Stomach smooth muscle (tissue), 2 donors: ENCODE data around the gene RAG2.

Experiments used
- H3K27ac ChIP-seq: one replicate; pipeline ENCODE4 v1.7.0; 2013; ENCODE audit warnings: mild to moderate bottlenecking, low read length, inconsistent platforms
- H3K27me3 ChIP-seq, 2 donors: one replicate each; pipeline ENCODE4 v1.7.0; 2013; ENCODE audit warnings: low read length in 2 of 2; ENCODE audit not compliant: insufficient read depth in 2 of 2, control insufficient read depth in 1 of 2
- H3K36me3 ChIP-seq, 2 donors: one replicate each; pipeline ENCODE4 v1.7.0; 2013; ENCODE audit warnings: low read length in 2 of 2; ENCODE audit not compliant: control insufficient read depth in 2 of 2, insufficient read depth in 2 of 2
- H3K4me1 ChIP-seq: one replicate; pipeline ENCODE4 v1.7.0; 2013; ENCODE audit warnings: low read length; ENCODE audit not compliant: control insufficient read depth, insufficient read depth
- H3K4me3 ChIP-seq, 2 donors: one replicate each; pipeline ENCODE4 v1.7.0; 2013; ENCODE audit warnings: low read length in 2 of 2
- H3K9ac ChIP-seq, 2 donors: one replicate each; pipeline ENCODE4 v1.7.0; 2013; ENCODE audit warnings: low read length in 2 of 2, mild to moderate bottlenecking in 1 of 2
- H3K9me3 ChIP-seq, 2 donors: one replicate each; pipeline ENCODE4 v1.7.0; 2013; ENCODE audit warnings: low read length in 2 of 2; ENCODE audit not compliant: control insufficient read depth in 2 of 2
- donor health status: healthy.
- donor health status: Pancreatic carcinoma.

The RAG2 gene

DNA sequence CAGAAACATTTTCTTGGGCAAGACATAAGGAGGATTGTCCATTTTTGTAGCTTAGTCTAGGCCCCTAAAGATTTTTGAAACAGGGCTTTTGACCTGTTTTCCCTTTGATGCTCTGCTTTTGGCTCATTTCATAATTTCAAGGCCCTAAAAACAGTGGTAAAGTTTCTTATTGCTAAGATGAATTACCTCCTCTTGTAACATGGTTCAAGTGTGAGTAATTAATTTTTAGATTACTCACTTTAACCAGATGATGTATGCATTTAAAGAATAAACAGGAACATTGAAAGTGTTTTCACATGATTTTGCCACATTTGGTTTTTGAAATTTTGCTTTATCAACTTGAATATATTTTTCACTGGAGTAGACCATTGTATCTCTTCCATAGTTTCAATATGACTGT, 1.2 kb downstream of the RAG2 start:
- Histone ChIP-seq H3K27ac (no peak overlapping the region), H3K36me3 (no peaks in the 10 kb centered on the region), H3K4me3 (no peak overlapping the region), H3K27me3 (no peaks in the 10 kb centered on the region), H3K9ac (no peak overlapping the region), H3K4me1 (peaks cover 4% of the 10 kb centered on the region), H3K9me3 (no peaks in the 10 kb centered on the region)

DNA sequence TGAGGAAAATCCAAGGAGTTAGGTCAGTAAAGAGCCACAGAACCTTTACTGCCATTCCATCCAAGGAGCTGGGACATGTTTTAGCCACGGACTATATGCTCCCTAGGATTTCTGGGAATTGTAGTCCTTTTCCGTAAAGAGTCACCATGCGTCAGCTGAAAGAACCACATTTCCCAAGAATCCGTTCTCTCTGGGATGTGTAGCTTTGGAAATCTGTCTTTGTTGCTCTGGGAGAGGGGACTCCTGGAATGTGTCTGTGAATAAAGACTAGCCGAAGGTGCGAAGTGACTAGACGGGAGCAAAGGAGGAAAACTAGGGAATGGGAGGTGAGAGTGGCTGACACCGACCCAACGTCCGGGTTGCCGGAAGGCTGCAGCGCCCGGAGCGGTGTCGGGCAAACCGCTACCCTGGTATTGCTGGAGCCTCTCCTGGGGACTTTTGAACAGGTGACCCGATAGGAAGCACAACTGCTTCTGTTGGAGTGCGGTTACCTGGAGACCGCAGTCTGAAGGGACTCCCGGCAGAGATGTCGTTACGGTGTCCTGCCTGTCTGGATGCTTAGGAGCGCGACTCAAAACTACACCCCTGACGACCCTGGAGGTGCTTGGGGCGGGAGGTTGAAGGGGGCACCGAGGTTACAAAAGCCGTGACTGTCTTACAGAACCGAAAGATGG, 3.6 kb downstream of the RAG2 start, which contains the start of gene IFTAP:
IFTAP (plus strand) TSS at position 187 of the 674 bp plus-strand sequence. CDS start 15,602 bp downstream, outside the sequence.
- peak within 1 kb of the TSS; percentile 79 to 93 for H3K4me3 ChIP-seq
- H3K9ac ChIP-seq, result peak within 1 kb of the TSS; percentile 70 to 81
- no peaks in the 10 kb centered on the region for H3K36me3 ChIP-seq
- H3K4me1 ChIP-seq, result peaks cover 4% of the 10 kb centered on the region
- no peaks in the 10 kb centered on the region for H3K27me3 ChIP-seq
- H3K9me3 ChIP-seq, result no peaks in the 10 kb centered on the region
- H3K27ac ChIP-seq, result no peak within 1 kb of the TSS

- H3K27me3 ChIP-seq, result no peaks in the 10 kb centered on the region
- H3K27ac ChIP-seq, result no peak overlapping the region
- H3K9me3 ChIP-seq, result no peaks in the 10 kb centered on the region
- no peaks in the 10 kb centered on the region for H3K36me3 ChIP-seq
- no peak overlapping the region for H3K4me3 ChIP-seq
- H3K9ac ChIP-seq, result no peak overlapping the region
- peaks cover 4% of the 10 kb centered on the region for H3K4me1 ChIP-seq
Observed at GRCh38 chr11:36591433-36591832, 6.6 kb downstream of the RAG2 start.

- H3K36me3 ChIP-seq, result no peaks in the 10 kb centered on the region
- no peaks in the 10 kb centered on the region for H3K27me3 ChIP-seq
- peaks cover 4% of the 10 kb centered on the region for H3K4me1 ChIP-seq
- H3K4me3 ChIP-seq, result no peak overlapping the region
- no peak overlapping the region for H3K27ac ChIP-seq
- H3K9me3 ChIP-seq, result no peaks in the 10 kb centered on the region
- no peak overlapping the region for H3K9ac ChIP-seq
Observed at GRCh38 chr11:36590513-36590912, 7.5 kb downstream of the RAG2 start.

DNA sequence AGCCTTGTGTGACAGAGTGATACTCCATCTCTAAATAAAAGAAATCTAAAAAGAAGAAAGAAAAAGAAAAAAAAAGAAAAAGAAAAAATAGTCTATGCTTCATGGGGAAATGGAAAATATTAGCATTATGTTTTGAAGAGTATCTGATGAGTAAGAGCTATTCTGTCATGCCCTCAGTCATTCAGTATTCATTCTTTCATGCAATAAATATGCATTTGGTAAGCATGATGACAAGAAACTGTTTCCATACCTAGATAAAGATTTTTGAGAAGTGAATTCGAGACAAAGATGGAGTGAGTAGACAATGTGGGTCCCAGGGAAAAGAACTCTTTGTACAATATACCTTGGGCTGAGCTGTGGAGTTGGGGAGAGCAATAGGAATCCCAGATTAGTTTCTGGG, 9.9 kb downstream of the RAG2 start:
- no peaks in the 10 kb centered on the region for H3K9me3 ChIP-seq
- H3K4me1 ChIP-seq, result no peaks in the 10 kb centered on the region
- H3K27me3 ChIP-seq, result no peaks in the 10 kb centered on the region
- H3K9ac ChIP-seq, result no peak overlapping the region
- no peak overlapping the region for H3K4me3 ChIP-seq
- H3K27ac ChIP-seq, result no peak overlapping the region
- H3K36me3 ChIP-seq, result no peaks in the 10 kb centered on the region

- no peak overlapping the region for H3K9ac ChIP-seq
Observed at GRCh38 chr11:36586543-36586942, 11.5 kb downstream of the RAG2 start.

DNA sequence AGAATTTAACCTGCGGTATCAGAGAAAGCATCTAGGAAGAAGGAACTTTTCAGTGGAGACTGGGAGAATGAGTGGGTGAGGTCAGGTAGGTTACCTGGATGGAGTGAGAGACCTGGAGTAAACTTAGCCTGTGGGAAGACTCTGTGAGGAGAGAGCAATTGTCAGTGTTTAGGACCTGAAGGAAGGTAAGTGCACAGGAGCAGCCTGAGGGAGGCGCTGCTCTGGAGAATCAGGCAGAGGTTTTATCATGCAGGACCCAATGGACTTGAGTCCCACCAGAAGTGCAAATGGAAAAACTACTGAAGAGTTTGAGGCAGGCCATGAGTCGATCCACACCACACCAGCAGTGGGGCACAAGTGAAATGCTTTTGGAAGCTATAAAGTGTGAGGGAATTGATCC, 14.4 kb downstream of the RAG2 start:
- H3K9ac ChIP-seq, result no peak overlapping the region
- H3K4me3 ChIP-seq, result no peak overlapping the region
- no peak overlapping the region for H3K27ac ChIP-seq
- H3K9me3 ChIP-seq, result no peaks in the 10 kb centered on the region
- peaks cover 2% of the 10 kb centered on the region for H3K4me1 ChIP-seq
- H3K27me3 ChIP-seq, result no peaks in the 10 kb centered on the region
- no peaks in the 10 kb centered on the region for H3K36me3 ChIP-seq

More at GRCh38 chr11:36586543-36586942, 11.5 kb downstream of the RAG2 start:
- Histone ChIP-seq H3K4me3 (no peak overlapping the region), H3K27me3 (no peaks in the 10 kb centered on the region), H3K36me3 (no peaks in the 10 kb centered on the region), H3K9me3 (no peaks in the 10 kb centered on the region), H3K4me1 (no peaks in the 10 kb centered on the region), H3K27ac (no peak overlapping the region)

DNA sequence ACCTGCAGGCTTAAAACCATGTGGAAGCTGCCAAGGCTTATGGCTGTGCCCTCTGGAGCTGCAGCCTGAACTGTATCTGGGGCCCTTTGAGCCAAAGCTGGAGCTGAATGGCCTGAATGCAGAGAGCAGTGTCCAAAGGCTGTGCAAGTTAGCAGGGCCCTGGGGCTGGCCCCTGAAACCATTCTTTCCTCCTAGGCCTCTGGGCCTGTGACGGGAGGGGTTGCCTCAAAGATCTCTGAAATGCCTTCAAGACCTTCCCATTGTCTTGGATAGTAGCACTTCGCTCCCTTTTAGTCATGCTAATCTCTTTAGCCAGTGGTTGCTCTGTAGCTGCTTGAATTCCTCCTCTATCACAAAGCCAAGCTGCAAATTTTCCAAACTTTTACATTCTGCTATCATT, 16.5 kb downstream of the RAG2 start:
- Histone ChIP-seq H3K27ac (no peak overlapping the region), H3K36me3 (no peaks in the 10 kb centered on the region)

DNA sequence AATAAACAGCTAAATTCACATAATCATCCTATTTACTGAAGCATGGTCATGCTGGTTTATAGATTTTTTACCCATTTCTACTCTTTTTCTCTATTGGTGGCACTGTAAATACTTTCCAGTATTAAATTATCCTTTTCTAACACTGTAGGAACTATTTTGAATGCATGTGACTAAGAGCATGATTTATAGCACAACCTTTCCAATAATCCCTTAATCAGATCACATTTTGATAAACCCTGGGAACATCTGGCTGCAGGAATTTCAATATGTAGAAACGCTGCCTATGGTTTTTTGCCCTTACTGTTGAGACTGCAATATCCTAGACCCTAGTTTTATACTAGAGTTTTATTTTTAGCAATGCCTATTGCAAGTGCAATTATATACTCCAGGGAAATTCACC, 19.6 kb downstream of the RAG2 start:
- Histone ChIP-seq H3K9ac (no peak overlapping the region), H3K4me1 (peaks cover 3% of the 10 kb centered on the region), H3K9me3 (no peaks in the 10 kb centered on the region), H3K4me3 (no peak overlapping the region), H3K27me3 (no peaks in the 10 kb centered on the region), H3K27ac (no peak overlapping the region), H3K36me3 (no peaks in the 10 kb centered on the region)

More for the DNA sequence above, 16.5 kb downstream of the RAG2 start:
- Histone ChIP-seq H3K4me3 (no peak overlapping the region), H3K4me1 (peaks cover 3% of the 10 kb centered on the region), H3K9me3 (no peaks in the 10 kb centered on the region), H3K9ac (no peak overlapping the region), H3K27me3 (no peaks in the 10 kb centered on the region)

DNA sequence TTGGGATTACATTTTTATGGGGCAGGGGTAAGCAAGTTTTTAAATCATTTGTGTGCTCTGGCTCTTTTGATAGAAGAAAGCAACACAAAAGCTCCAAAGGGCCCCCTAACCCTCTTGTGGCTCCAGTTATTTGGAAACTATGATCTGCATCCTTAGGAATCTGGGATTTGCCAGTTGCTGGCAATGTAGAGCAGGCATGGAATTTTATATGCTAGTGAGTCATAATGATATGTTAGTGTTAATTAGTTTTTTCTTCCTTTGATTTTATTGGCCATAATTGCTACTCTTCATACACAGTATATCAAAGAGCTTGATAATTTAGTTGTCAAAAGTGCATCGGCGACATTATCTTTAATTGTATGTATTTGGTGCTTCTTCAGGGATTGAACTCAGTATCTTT, 20.2 kb downstream of the RAG2 start:
- Histone ChIP-seq H3K36me3 (no peaks in the 10 kb centered on the region), H3K27me3 (no peaks in the 10 kb centered on the region), H3K9ac (no peak overlapping the region), H3K9me3 (no peaks in the 10 kb centered on the region), H3K4me3 (no peak overlapping the region), H3K4me1 (peaks cover 3% of the 10 kb centered on the region), H3K27ac (no peak overlapping the region)

DNA sequence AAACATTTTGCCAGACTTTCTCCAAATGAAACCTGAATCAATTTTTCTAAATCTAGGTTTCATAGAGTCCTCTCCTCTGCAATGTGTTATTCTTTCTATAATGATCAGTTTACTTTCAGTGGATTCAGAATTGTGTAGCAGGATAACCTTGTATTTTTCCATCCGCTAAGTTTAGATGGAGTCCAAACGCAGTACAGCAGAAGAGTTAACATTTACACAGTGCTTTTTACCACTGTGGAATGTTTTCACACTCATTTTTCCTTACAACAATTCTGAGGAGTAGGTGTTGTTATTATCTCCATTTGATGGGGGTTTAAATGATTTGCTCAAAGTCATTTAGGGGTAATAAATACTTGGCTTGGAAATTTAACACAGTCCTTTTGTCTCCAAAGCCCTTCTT, 20.7 kb downstream of the RAG2 start:
- Histone ChIP-seq H3K27me3 (no peaks in the 10 kb centered on the region), H3K4me3 (no peak overlapping the region), H3K4me1 (peaks cover 3% of the 10 kb centered on the region), H3K27ac (no peak overlapping the region), H3K36me3 (no peaks in the 10 kb centered on the region), H3K9me3 (no peaks in the 10 kb centered on the region), H3K9ac (no peak overlapping the region)
